22Rv1 (cell line): ENCODE measurements around the gene CEP104.

Experiments
- CTCF ChIP-seq: fragments of 450-650 bp; IDR thresholded peaks from 2 replicates; pipeline ENCODE4 v1.5.1; 2017; ENCODE audit warnings: mild to moderate bottlenecking
- ZFX ChIP-seq: fragments of 450-650 bp; IDR thresholded peaks from 2 replicates; pipeline ENCODE4 v1.6.1; 2017; ENCODE audit warnings: antibody characterized with exemption, borderline replicate concordance

GRCh38 chr1:3831689-3832088, 25.3 kb downstream of the CEP104 start:
- no peak for TF ChIP-seq CTCF
- TF ChIP-seq ZFX: no peak
